Middle frontal gyrus (tissue), 1 donor: Measurements from ENCODE around the gene GOLGA6C.
"Not testable (repeated sequence)": the region's sequence is repeated elsewhere in the genome, so short reads cannot be mapped to it uniquely, and the experiment has no call there.

Experiments
- DNase-seq: peaks from one replicate; pipeline ENCODE4 v3.0.0-alpha.2; 2015; ENCODE audit warnings: low spot score; ENCODE audit errors: extremely low spot score

The GOLGA6C gene, protein sequence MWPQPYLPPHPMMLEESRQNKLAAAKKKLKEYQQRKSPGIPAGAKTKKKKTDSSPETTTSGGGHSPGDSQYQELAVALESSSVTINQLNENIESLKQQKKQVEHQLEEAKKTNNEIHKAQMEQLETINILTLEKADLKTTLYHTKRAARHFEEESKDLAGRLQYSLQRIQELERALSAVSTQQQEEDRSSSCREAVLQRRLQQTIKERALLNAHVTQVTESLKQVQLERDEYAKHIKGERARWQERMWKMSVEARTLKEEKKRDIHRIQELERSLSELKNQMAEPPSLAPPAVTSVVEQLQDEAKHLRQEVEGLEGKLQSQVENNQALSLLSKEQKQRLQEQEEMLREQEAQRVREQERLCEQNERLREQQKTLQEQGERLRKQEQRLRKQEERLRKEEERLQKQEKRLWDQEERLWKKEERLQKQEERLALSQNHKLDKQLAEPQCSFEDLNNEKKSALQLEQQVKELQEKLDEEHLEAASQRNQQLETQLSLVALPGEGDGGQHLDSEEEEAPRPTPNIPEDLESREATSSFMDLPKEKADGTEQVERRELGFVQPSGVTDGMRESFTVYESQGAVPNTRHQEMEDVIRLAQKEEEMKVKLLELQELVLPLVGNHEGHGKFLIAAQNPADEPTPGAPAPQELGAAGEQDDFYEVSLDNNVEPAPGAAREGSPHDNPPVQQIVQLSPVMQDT

DNA sequence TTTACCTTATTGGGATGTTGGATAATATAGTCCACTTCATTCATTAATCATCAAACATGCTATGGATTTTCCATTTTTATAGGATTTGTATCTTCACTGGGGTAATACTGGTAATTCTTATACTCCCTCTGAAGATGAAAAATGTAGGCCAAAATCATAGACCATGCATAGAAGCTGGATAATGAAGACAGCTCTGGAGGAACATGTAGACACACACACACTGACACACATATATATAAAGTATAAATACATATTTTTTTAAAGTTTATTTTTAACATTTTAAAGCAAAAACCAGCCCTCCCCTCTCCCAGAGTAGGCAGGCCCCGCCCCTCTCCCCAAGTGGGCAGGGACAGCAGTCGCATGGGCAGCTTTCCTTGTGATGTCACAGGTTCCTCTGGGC, at the start of gene GOLGA6C:
Gene GOLGA6C, plus strand, starts transcription at position 301 of the 400 bp plus-strand sequence. CDS start 265 bp downstream, outside the sequence.
- DNase-seq, result not testable (repeated sequence)

DNA sequence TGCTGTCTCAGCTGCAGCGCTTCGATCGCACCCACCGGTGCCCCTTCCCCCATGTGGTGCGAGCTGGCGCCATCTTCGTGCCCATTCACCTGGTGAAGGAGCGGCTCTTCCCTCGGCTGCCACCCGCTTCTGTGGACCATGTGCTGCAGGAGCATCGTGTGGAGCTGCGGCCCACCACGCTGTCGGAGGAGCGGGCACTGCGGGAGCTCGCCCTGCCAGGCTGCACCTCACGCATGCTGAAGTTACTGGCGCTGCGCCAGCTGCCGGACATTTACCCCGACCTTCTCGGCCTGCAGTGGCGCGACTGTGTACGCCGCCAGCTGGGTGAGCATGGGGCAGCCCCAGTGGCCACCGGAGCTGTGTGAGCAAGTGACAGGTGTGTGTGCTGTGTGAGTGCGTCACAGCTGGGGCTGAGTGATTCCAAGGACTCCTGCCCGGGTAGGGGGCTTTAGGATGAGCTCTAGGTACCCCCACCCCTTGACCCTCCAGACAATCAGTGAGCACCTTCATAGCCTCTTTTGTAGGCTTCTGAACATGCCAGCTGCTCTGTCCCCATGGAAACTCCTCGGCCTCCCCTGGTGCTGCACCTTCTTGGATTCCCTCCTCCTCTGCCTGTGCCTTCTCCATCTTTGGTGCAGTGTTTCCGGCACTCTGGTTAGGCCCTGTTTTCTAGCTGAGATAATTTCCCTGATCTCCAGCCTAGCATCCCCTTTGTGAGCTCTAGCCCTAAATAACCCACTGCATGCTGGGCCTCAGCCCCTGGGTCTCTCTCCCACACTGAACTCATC, 49.4 kb upstream of the GOLGA6C start:
- DNase-seq, result no peak

DNA sequence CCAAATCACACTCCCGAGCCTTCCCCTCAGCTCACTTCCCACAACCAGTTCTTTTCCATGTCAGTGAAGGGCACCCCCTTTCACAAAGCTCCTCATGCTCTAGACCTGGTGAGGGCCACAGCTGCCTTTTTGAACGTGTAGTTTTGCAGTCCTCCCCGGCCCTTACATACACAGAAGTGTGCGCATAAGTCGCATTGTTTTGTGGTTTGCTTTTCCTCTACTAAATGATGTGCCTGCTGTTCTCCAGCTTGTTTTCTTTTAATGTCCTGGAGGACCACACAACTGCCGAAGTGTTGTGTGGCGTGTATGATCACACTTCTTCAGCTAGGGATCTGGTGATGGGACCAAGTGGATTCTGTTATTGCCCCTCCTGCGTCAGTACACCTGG, 48.9 kb upstream of the GOLGA6C start:
- no peak for DNase-seq

DNA sequence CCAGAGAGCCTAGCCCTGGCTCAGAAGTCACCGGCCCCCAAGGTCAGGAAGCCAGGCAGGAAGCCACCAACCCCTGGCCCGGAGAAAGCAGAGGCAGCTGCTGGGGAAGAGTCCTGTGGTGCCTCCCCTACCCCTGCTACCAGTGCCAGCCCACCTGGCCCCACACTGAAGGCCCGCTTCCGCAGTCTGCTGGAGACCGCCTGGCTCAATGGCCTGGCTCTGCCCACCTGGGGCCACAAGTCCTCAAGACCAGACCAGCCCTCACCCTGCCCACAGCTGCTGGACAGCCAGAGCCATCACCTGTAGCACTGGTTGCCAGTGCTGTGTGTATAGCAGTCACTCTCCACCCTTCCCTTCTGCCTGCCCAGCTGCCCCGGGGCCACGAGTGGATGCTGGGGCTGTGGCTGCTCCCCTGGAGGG, 47.3 kb upstream of the GOLGA6C start:
- DNase-seq, result no peak

DNA sequence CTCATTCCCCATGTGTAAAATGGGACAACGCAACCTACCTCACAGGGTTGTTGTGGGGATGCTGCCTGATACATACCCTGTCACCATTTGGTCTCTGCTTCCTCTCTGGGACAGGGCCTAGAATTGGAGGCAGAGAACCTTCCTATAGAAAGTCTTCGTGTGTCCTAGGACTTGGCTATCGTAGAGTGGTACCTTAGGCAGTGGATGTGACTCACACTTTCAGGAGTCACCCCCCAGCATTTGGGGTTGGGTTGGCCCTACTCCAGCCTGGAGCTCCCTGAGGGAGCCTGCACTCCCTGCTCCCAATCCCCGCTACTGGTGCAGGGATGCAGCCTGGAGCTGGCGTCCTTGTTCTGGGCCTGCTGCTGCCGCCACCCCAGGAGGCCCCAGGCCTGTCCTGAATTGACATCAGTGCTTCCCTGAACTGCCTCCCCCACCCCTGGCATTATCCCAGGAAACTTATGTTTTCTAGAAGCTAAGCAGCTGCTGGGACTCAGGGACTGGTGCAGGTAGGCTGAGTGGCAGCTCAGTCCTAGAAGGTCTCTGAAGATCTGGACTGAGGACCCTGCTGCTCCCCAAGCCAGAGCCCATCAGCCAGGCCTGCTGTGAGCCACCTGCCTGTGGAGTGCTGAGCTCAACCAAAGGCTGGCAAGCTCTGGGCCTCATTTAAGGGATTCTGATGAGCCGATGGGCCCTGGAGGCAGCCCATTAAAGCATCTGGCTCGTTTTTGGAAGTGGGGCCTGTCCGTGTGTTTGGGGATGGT, 46.5 kb upstream of the GOLGA6C start:
- no peak for DNase-seq

DNA sequence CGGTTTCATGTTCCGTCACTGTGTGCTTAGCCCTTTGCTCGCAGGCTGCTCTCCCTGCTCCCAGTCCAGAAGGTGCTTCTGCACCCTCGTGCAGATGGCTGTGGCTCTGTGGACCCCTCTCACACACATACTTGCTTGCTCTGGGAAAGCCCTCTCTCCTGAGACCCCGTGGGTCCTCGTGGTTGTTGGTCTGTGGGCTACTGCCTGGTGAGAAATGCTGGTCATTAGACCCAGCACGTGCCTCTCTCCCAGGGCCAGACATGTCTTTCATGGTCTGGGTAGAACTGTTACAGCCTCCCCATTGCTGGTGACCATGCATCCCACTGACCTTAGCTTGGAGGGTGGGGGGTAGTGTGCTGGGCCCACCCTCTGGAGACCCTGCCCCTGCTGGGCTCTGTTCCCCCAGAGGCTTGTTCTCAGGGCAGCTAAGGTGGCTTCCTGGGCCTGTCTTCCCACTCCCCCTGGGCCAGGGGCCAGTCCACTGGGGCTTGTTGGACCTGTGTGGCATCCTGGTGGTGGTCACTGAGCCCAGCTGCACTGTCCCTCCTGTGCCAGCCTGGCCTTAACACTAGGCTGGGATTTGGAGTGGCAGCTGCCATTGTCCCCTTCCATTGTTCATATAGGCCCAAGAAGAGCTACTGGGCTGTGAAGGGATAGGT, 45.8 kb upstream of the GOLGA6C start:
- DNase-seq, result no peak

DNA sequence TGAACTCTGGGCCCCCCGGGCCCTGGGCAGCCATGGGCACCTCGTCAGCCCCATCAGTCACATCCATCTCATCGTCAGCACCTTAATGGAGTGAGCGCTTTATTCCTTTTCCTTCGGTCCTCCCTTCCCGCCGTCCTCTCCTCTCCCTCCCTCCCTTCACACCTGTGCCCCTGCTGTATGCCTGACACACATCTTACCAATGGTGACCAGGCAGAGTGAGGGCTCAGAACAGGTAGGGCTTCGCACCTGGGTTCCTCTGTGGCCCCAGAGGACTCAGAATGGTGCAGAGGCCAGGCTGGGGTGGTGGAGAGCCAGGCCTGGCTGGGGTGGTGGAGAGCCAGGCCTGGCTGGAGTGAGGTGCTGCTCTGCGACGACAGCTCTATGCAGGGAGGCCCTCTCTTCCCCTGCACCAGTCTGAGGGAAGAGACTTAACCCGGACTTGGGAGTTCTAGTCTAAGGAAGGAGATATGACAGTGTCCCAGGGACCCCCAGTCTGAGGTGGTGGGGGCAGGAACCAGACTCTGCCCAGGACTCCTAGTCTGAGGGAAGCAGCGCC, 44.8 kb upstream of the GOLGA6C start:
- DNase-seq, result no peak

DNA sequence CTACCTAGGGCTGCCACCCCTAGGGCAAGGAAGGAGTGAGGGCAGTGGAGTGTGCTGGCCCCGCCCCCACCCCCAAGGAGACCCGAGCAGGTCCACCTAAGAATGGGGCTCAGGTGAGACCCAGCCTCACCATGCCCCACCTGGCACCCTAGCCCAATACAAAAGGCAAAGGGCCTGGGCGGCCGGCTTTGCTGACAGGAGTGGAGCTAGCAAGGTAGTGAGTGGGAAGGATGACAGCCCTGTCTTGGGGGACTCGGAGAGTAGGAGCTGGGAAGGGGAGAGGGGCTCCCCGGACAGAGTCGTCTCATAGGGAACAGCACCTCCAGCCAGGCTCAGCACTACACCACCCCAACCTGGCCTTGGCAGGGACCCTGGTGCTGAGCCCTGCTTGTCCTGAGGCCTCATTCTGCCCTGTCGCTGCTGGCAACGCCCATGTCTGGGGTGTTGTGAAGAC, 44.3 kb upstream of the GOLGA6C start:
- no peak for DNase-seq

DNA sequence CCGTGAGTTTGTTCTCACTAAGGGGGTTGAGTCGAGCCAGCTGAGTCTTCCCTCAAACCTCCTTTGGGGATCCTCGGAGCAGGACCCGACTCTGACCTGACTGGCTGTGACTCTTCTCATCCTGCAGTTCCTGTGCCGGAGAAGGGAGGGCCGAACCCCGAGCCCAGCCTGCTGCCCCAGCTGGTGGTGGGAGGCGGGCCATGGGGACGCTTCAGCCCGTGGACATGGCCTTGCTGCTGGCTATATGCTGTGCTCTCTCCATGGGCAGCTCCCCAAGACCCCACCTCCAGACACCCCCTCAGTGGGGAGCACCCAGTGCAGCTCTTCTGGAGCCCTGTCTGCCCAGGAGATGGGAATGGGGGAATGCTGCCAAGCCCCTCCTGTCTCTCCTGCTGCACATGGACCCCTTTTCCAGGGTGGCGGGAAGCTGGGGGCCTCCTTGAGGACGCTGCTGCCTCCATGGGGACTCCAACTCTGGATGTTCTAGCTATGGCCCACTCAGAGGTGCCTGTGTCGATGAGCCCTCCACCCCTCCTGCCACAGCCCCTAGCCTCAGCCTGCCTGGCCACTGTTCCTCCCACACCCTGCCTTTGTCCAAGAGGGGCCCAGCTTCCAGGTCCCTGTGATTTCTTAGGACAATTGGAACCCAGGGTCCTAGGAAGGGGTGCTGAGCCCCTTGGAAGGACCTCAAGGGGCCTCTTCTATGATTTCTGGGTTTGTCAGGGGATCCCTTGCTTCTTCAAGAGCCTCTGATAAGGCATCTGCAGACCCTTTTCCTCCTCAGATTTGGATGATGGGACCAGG, 43.6 kb upstream of the GOLGA6C start:
- DNase-seq, result no peak

DNA sequence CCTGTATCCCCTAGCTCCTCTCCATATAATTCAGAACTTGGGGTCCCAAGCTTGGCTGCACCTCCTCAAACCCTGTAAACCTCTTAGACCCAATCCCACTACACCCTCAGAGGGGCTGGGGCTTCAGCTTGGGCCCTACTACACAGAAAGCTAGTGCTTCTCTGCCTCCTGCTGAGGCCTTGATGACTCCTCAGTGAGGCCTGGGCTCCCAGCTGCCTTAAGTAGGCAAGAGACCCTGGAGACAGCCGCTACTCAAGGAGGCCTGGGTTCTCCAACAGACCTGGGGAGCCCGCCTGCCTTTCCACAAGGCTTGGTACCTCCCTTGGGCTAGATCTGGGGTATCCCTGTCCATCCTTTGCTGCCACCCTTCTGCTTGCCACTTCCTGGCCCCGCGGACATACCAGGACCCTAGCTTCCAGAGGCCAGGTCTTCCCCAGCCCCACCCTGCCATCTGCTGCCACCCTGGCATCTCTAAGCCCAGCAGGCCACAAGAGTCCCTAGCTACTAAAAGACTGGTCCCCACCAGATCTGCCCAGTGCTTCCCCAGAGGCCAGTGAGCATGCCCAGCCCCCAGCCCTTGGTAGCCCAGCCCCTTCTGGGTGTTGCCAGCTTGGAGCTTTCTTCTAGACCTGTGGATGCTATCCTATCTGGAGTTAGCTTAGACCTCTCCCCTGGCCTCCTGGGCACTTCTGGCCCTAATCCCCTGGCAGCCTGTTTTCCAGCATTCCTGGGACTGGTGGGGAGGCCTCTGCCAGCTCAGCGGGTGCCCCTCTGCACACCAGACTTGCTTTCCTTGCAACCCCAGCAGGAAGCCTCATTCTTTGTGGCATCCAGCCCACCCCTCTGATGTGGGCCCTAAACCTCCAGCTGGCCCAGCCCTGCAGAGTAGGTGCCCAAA, 42.8 kb upstream of the GOLGA6C start:
- no peak for DNase-seq

DNA sequence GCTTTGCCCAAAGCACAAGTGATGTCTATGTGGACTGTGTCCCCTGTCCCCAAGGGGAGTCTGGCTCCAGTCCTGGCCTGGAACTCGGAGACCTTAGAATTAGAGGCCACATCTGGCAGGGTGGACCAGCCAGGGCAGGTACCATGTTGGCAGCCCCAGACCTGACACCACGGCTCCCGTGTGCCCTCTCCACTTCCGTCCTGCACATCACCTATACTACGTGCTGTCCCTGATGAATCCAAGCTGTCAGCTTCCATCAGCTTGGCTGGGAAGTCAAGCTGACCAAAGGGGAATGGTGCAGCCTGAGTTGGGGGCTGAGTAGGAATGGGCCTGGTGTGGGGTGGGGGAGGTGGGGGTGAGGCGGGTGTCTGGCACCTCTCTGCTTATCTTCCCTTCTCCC, 41.1 kb upstream of the GOLGA6C start:
- no peak for DNase-seq

DNA sequence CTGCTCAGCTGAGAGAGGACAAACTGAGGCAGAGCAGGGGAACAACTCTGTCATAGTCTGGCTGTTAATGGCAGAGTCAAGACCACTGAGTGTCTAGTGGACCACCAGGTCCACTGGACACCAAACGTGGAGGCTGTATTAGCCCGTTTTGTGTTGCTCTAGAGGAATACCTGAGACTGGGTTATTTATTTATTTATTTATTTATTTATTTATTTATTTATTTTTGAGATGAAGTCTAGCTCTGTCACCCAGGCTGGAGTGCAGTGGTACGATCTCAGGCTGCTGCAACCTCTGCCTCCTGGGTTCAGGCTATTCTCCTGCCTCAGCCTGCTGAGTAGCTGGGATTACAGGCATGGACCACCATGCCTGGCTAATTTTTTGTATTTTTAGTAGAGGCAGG, 40.6 kb upstream of the GOLGA6C start:
- DNase-seq, result not testable (repeated sequence)

DNA sequence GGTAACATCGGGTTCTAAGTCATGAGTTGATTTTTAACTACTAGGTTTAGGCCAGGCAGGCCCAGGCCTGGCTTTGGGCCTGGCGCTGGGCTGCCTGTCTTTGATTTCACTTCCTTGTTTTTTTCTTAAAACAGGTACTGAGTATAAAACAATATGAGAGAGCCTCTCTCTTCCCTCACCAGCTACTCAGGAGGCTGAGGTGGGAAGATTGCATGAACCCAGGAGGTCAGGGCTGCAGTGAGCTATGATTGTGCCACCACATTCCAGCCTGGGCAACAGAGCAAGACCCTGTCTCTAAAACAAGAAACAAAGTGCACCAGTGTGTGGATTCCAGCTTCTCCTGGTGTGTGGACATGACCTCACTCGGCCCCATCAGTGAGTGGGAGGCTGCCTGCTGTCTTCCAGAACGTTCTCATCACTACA, 38.6 kb upstream of the GOLGA6C start:
- not testable (repeated sequence) for DNase-seq

DNA sequence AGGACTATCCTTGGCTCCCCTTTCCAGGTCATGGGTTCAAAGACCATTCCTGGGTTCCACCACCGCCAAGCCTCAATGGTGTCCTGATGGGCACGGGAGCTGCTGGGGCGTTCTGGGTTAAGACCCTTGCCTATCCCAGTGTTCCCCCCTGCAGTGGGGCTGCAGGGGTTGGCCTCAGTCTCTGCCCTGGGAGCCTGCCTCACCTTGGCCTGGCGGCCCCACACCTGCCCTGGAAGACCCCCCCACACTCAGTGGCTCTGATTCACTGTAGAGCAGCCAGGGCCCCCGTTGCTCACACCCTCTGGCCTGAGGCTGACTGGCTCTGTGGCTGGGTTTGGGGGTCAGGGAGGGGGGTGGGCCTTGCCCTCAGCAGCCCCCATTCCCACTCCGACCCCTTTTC, 34.4 kb upstream of the GOLGA6C start:
- DNase-seq, result no peak

DNA sequence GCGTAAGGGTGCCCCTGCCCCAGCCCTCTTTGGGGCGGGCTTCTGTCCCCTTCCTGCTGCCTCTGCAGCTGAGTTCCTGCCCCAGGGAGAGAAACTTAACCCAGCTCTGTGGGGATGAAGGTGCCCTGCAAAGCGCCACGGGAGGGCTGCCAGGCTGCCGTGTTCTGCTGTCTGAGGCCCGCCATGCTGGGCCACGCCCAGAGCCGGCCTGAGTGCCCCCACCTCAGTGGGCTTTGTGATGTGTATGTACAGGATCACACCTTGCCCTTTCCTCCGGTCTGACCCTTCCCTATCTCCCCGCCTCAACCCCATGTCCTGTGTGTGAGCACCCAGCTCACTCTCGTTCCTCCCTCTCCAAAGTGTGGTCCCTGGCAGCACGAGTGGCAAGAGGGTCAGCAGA, 33.9 kb upstream of the GOLGA6C start:
- DNase-seq, result no peak

DNA sequence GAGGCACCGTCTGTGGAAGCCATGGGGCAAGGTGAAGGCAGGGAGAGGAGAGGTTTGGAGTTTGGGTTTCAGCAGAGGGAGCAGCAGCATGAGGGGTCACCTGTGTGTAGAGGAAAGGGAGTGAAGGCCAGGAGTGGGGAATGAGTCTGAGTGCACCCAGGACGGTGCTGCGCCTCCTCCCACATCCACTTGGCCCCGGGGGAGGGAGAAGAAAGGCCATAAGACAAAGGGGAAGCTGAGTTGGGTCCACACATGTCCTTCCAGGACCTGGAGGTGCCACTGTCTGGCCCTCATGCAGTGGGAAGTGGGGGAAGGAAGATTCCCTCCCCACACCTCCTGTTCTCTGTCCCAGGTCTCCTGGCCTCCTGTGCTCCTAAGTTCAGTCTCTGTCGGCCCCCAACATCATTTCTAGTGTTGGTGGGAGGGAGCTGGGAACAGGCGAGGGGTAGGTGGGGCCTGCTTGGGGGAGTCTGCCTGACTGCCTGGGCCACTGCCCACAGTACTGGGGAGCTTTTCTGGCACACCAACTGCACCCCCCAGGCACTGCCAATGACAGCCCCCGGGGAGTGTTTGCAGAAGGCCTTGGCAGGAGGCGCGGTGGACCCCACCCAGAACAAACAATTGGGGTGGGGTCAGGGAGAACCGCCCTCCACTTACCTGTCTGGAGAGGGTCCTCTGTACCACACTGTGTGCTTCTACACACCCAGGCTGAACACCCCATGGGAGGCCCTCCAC, 32.9 kb upstream of the GOLGA6C start:
- not testable (repeated sequence) for DNase-seq

DNA sequence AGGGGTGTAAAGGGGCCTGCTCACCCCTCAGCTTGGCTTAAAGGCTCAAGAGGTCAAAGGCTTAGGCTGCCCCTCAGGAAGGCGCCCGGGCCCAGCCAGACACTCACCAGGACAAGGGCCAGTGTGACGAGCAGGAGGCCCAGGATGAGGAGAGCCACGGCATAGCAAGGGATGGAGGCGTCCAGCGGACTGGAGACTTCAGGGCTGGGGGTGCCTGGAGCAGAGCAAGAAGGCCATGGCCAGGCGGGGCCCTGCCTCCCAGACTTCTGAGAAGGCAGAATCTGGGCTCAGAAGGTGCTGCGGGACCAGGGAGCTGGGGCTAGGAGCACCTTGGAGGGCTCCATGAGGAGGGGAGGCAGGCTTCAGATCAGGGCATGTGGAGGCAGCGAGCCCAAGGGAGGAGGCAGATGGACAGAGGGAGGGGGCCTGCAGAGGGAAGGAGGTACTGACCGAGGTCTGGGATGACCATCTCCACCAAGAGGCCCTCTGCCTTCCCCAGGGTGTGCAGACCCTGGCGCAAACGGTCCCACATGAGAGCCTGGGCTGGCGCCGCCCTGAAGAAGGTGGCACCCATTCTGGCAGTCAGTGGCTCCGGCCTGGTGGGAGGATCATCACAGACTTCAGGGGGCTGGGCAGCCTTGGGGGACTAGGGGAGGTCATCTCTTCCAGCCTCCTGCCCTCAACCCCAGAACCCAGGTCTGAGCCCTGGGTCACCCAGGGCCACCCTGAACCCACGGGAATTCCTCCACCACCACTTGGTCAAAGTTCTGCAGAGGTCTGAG, 32.0 kb upstream of the GOLGA6C start:
- no peak for DNase-seq
